GM21576 (cell line): ENCODE data around the gene AP1G2.

Source experiments
- ATAC-seq: cut with Tn5 transposase; IDR thresholded peaks from one replicate; pipeline ENCODE4 v1.9.1; 2021; ENCODE audit warnings: mild to moderate bottlenecking, moderate library complexity; ENCODE audit not compliant: unreplicated experiment

AP1G2 gene

DNA sequence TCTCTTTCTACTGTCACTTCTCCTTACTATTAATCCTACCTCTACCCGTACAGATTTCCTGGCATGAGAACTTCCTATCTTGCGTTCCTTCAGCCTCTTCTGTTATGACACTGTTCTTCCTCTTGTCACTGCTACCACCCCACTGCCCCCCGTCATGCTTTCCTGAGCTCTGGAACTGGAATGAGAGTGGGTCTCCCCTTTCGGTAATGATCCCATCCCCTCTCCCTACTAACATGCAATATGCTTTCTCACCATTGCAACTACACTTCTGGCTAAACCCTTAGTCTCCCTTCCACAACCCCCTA, 4.9 kb upstream of the AP1G2 start:
- no peak for ATAC-seq

- no peak for ATAC-seq
Measured at GRCh38 chr14:23571701-23572523, 4.3 kb upstream of the AP1G2 start.

GRCh38 chr14:23570806-23571483, 3.4 kb upstream of the AP1G2 start:
- no peak for ATAC-seq

DNA sequence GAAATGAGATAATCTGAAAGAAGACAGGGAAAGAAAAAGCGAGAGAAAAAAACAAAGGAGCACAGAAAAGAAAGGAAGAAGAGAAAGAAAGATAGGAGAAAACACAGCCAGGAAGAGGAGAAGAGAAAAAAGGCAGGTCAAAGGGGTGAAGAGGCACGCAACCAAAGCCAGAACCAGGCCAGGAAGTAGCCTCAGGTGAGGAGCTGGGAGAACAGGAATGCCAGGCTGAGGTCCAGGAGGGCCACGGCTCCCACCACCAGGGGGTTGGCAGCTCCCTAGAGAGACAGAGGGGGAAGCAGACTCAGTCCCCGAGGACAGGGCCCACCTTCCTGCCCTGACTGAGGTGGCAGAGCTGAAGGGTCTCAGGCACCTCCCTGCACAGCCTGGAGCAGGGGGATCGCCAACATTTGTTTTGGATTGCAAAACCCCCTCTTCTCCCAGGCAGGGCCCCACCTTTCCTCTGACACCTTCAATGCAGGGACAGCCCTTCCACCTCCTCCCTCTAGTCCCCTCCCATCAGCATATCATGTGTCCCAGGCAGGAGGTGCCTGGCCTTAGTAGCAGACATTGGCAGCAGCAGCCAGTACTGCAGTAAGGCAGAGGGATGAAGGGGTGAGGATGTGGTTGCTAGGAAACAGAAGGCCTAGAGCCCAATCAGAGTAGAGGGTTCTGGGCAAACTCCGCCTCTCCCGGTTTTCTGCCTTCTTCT, 2.0 kb upstream of the AP1G2 start:
- no peak for ATAC-seq

DNA sequence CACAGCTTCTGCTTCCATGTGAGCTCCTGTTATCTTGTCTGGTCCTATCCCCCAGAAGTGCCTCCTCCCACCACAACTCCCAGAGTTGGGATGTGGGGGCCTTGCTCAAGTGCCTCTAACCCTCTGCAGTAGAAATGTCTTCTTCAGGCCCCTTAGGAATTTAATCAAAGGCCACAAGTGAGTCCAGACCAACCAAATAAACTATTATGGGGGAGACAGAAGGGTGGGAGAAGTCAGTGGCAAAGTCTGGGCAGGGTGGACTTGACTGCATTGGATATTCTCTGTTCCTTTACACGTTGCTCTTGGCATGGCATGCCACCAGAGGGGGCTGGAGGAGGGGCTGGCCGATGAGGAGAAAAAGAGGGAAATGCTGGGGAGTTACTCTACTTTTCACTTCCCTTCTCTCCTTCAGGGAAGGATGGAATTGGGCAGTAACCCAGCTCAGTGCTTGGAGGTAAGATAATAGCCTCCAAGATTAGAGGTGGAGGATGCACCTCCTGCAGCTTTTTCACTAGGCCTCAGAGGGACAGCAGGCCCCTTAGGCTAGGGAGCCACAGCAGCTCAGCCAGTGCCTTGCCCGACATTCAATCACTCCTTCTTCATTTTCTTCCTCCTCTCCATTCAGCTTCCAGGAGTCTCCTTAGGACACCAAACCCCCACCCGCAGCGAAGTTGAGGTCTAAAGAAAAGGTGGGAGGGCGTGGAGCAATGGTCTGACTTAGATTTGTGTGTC, 1.2 kb upstream of the AP1G2 start:
- ATAC-seq, result no peak

- no peak for ATAC-seq
Measured at GRCh38 chr14:23568021-23568599, 519 bp upstream of the AP1G2 start.

- no peak for ATAC-seq
Measured at GRCh38 chr14:23566778-23567185, 809 bp downstream of the AP1G2 start.

DNA sequence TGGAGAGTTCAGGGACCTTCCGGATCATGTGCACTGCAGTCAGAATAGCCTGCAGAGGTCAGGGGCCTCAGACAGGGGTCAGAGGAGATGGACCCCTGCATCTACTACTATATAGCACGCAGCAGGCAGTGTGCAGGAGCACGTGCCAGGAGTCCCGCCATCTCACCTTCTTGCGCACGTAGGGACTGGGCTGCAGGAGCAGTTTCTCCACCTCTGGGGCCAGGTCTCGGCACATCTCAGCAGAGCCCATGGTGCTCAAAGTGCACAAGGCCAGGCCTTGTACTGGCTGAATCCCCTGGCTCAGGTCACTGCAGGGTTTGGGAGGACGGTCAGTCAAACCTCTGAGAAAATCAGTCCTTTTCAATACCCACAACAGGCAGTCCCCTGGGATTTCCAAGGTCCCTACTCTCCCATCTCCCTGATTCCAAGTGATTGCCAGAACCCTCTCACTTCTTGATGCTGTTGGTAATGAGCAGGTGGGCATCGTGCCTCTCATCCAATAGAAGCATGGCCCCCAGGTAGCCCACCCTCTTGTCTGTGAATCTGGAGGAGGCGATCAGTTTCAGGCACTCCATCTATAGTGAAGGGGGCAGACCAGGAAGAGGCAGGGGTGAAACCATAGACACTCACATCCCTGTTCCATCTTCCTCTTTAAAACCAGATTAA, 1.3 kb downstream of the AP1G2 start:
- no peak for ATAC-seq

DNA sequence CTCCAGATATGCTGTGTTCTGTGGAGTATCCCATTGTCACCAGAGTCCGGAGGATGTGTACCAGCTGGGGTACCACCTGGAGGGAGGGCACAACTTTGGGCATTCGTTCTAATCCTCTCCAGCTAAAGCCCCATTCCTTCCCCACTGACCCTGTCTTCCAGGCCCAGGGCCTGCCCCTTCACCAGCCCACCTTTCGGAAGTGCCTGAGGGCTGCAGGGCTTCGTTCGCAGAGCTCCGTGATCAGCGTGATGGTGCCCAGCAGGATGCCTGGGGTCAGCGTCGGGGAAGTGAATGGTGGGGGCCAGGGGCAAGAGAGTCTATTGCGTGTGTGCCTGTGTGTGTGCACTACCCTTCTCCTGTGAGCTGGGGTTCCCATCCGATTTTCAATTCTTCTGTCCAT, 2.0 kb downstream of the AP1G2 start:
- no peak for ATAC-seq

GRCh38 chr14:23564876-23565275, 2.7 kb downstream of the AP1G2 start:
- ATAC-seq, result no peak

DNA sequence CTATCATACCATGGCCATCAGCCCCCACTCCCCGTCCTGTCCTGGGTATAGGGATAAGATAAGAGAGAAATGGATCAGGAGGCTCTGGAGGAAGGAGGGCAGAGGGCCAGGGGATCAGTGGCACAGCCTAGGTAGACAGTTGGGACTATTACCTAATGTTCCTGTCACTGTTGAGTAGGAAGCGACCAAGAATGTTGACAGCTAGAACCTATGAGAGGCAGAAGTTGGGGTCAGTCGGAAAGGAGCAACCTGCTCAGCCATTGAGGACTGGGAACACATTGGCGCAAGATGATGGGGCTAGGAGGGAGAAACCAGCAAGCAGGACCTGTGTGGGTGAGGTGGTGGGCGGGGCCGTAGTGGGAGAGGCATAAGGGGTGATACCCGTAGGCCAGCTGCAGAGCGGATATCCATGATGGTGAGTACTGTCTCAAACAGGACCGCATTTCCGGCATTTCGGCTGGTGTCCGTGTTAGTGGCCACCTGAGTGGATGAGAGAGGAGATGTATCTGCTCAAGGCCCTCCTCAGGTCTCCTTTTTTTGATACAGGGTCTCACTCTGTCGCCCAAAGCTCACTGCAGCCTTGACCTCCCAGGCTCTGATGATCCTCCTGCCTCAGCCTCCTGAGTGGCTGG, 3.3 kb downstream of the AP1G2 start:
- ATAC-seq, result no peak

DNA sequence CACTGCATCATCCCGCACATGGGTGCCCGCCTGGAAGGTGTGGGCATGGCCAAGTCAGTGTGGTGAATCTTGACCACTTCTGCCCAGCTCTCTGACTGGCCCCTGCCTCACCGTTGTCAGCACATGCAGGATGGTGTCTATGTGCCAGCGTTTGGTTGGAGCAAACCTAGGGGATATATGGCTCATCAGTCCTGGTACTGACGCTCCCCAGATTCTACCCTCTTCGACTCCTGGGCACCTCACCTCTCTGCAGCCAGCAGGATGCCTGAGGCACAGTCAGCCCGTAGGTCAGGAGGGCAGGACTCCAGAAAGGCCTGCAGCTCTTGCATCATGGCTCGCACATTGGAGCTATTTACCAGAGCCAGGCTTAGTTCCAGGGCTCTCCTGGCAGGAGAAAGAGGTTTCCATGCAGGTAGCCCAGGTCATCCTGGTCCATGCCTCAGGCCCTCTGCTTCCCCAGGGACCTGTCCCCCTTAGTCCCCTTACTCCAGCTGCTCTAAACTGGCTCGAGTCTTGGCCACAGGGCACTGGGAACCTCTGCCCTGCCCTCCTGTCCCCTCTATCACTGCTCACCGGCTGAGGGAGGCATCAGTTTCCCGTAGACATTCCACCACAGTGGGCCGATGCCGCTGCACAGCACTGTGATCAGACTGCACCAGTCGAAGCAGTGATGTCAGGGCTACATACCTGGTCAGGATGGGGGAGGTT, 4.0 kb downstream of the AP1G2 start:
- ATAC-seq, result no peak

DNA sequence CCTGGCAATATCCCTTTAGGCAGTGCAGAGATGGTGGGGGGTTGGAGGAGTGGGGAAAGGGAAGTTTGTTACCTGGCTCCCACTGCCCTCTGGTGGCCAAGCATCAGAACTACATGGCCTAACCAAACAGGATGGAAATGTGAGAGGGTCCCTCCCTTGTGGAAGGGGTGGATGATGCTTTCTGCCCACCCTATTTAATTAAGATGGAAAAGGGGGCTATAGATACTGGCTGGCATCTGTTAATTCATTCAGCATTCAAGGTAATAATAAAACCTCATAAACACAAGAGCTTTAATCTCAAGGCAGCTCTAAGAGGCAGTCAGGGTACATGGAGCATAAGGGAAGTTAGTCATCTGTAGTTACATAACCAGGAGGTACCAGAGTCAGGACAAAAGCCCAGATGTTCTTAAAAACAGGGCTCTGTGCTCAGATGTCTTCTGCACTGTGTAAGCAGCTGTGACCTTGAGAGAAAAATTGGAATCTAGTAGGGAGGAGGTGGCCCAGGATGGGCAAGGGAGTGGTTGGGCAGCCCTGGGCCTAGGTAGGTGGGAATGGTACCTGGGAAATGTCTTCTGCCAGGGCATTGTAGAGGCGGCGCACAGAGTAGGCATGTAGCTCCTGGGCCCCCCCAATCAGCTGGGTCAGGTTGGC, 4.6 kb downstream of the AP1G2 start:
- ATAC-seq, result no peak

GRCh38 chr14:23561873-23562821, 5.4 kb downstream of the AP1G2 start:
- no peak for ATAC-seq

DNA sequence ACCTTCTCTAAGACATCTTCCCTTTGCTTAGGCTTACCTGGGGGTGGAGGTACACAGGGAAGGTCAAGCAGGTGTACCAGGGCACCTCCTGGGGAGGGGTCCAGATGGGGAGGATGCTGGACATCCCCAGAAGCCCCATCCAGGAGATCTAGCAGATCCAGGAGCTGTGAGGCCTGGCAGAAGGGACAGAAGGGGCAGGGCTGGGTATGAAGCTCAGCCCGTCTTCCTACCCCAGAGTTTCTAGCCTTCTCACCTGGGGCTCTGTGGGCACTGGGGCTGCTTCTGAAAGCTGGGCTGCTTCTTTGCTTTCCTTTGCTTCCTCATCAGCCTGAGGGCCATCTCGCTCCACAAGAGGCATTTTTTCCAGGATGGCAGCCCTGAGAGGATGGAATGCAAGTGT, 6.3 kb downstream of the AP1G2 start:
- ATAC-seq, result no peak

- no peak for ATAC-seq
Measured at GRCh38 chr14:23559926-23560520, 7.6 kb downstream of the AP1G2 start.
